Ishikawa (cell line): ENCODE measurements around the gene ABCG1.

Experiments used
- CEBPB ChIP-seq: IDR thresholded peaks from 2 replicates; pipeline ENCODE4 v1.6.1; 2012
- EGR1 ChIP-seq: IDR thresholded peaks from 2 replicates; pipeline ENCODE4 v1.6.1; 2012
- EP300 ChIP-seq: IDR thresholded peaks from 2 replicates; pipeline ENCODE4 v1.6.1; 2012; ENCODE audit warnings: borderline replicate concordance
- FOXM1 ChIP-seq: IDR thresholded peaks from 2 replicates; pipeline ENCODE4 v1.6.1; 2012; ENCODE audit warnings: low read depth, borderline replicate concordance
- MAX ChIP-seq: IDR thresholded peaks from 2 replicates; pipeline ENCODE4 v1.6.1; 2012
- NFIC ChIP-seq: IDR thresholded peaks from 2 replicates; pipeline ENCODE4 v1.6.1; 2012
- RAD21 ChIP-seq: IDR thresholded peaks from 2 replicates; pipeline ENCODE4 v1.6.1; 2012; ENCODE audit warnings: low read depth
- TAF1 ChIP-seq: IDR thresholded peaks from 2 replicates; pipeline ENCODE4 v1.6.1; 2012; ENCODE audit warnings: low read depth, mild to moderate bottlenecking
- YY1 ChIP-seq: IDR thresholded peaks from 2 replicates; pipeline ENCODE4 v1.6.1; 2012; ENCODE audit warnings: low read depth

- no peak for TF ChIP-seq TAF1
- TF ChIP-seq EP300, result no peak
- TF ChIP-seq CEBPB, result no peak
- TF ChIP-seq NFIC, result no peak
- no peak for TF ChIP-seq EGR1
- no peak for TF ChIP-seq YY1
- TF ChIP-seq MAX, result no peak
- TF ChIP-seq FOXM1, result no peak
- TF ChIP-seq RAD21, result no peak
These were observed 43.9 kb downstream of the ABCG1 start for GRCh38 chr21:42262831-42263231.
